ENCODE results near the gene PITPNC1.

The PITPNC1 gene

DNA sequence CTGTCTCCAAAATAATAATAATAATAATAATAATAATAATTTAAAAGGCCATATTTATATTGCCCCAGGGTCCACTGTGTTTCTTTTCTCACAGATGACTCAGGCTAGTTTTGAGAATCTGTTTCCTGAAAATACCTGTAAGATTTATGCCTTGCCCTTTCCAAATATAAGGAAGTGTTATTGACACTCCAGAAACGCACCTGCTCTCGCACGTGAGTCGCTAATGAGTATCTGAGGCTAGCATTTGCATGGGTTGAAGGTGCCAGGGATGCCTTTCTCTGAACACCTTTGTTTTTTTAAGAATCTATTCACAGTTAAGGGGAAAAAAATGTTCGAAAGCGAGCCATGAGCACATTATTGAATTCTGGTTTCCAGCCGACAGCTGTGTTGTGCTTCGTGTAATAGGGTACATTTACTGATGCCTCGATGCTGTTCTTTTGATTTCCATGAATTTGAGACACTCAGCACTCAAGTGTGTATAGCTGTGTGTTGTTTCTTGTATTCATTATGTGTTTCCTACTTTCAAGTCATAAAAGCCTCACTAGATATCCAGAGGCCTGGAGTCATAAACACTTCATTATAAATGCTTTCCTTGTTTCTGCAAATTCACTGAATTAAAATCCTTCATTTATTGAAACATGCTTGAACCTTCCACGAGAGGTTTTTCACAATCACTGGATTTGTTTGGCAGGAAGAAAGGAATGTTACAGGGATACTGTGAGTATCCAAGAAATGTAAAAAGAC is 295.7 kb downstream of the PITPNC1 start:
- DNase-seq, result no peak
- TF ChIP-seq, protein P1, sequence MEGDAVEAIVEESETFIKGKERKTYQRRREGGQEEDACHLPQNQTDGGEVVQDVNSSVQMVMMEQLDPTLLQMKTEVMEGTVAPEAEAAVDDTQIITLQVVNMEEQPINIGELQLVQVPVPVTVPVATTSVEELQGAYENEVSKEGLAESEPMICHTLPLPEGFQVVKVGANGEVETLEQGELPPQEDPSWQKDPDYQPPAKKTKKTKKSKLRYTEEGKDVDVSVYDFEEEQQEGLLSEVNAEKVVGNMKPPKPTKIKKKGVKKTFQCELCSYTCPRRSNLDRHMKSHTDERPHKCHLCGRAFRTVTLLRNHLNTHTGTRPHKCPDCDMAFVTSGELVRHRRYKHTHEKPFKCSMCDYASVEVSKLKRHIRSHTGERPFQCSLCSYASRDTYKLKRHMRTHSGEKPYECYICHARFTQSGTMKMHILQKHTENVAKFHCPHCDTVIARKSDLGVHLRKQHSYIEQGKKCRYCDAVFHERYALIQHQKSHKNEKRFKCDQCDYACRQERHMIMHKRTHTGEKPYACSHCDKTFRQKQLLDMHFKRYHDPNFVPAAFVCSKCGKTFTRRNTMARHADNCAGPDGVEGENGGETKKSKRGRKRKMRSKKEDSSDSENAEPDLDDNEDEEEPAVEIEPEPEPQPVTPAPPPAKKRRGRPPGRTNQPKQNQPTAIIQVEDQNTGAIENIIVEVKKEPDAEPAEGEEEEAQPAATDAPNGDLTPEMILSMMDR (IDR thresholded peaks at IDR 0.05), result no peak
- Histone ChIP-seq H3K4me1 (peaks cover 0 to 9% (median 0%) of the 10 kb centered on the region in 4 donors), H3K27ac (no peak overlapping the region), H3K9me3 (no peaks in the 10 kb centered on the region), H3K36me3 (no peaks in the 10 kb centered on the region), H3K4me3 (no peak overlapping the region), H3K27me3 (no peaks in the 10 kb centered on the region)
- intact Hi-C loops (cut with DNase I; ENCODE audit: low total_unique reads), result no loop called here

DNA sequence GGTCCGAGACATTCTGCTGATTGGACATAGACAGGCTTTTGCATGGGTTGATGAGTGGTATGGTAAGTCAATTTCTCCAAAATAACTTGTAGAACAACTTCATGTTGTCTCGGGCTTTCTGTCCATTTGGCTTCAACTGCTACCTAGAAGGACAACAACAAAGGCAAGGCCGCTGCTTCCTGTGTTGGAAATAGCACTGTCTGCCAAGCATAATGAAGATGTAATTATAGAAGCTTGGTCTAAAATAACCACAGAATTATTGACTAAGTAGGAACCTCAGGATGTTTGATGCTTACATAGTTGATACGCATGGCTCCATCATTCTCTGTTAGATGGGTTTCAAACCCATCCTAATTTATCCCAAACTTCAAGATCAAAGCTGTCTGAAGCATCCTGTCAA is 298.4 kb downstream of the PITPNC1 start:
- H3K27me3 ChIP-seq, result no peaks in the 10 kb centered on the region
- intact Hi-C loops (cut with DNase I; ENCODE audit: low total_unique reads), result no loop called here
- no peak for DNase-seq
- no peak overlapping the region for H3K27ac ChIP-seq
- peaks cover 0 to 9% (median 0%) of the 10 kb centered on the region in 4 donors for H3K4me1 ChIP-seq
- TF ChIP-seq, protein P1 (IDR thresholded peaks at IDR 0.05), result no peak
- no peaks in the 10 kb centered on the region for H3K9me3 ChIP-seq
- no peaks in the 10 kb centered on the region for H3K36me3 ChIP-seq
- H3K4me3 ChIP-seq, result no peak overlapping the region

DNA sequence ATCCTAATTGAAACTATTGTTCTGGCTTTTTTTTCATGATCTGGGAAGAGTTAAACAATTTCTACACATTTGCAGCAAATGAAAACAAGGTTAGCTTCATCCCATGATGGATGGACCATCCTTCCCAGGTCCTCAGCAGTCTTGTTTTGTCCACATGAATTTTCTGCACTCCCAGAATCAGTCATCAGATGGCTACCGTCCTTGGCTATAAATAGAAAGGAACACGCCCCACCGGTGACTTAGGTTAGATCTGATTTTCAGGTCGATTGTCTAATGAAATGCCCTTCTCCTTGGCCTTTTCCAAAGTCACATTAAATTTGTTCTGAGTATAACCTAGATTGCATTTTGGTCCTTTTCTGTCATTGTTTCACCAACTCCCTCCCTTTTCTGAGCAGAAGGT is 299.2 kb downstream of the PITPNC1 start:
- TF ChIP-seq, protein P1 (IDR thresholded peaks at IDR 0.05), result no peak
- DNase-seq, result no peak
- H3K9me3 ChIP-seq, result no peaks in the 10 kb centered on the region
- H3K4me3 ChIP-seq, result no peak overlapping the region
- intact Hi-C loops (cut with DNase I; ENCODE audit: low total_unique reads), result no loop called here
- H3K36me3 ChIP-seq, result no peaks in the 10 kb centered on the region
- H3K27ac ChIP-seq, result no peak overlapping the region
- H3K27me3 ChIP-seq, result no peaks in the 10 kb centered on the region
- H3K4me1 ChIP-seq, result peaks cover 0 to 3% (median 0%) of the 10 kb centered on the region in 4 donors

DNA sequence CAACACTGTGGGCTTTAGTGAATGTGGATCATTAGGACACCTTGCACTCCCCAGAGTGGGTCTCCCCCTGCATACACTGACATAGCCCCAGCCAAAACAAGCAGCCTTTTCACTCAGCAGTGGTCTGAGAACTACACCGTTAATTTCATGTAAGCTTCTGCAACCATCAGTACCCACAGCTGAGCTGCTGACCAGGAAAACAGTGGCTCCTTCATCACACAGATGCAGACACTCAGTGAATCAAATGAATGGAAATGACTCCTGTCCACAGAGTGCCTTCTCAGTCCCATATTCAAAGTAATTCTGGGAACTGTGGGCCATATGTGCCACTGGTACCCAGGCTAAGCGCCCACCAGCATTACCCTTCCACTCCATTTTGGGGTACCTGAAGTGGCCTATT is 301.3 kb downstream of the PITPNC1 start:
- Histone ChIP-seq H3K27ac (no peak overlapping the region), H3K27me3 (no peaks in the 10 kb centered on the region), H3K4me1 (no peaks in the 10 kb centered on the region), H3K9me3 (no peaks in the 10 kb centered on the region), H3K4me3 (no peak overlapping the region), H3K36me3 (no peaks in the 10 kb centered on the region)
- no peak for DNase-seq
- TF ChIP-seq, protein P1 (IDR thresholded peaks at IDR 0.05), result no peak
- intact Hi-C loops (cut with DNase I; ENCODE audit: low total_unique reads), result no loop called here

DNA sequence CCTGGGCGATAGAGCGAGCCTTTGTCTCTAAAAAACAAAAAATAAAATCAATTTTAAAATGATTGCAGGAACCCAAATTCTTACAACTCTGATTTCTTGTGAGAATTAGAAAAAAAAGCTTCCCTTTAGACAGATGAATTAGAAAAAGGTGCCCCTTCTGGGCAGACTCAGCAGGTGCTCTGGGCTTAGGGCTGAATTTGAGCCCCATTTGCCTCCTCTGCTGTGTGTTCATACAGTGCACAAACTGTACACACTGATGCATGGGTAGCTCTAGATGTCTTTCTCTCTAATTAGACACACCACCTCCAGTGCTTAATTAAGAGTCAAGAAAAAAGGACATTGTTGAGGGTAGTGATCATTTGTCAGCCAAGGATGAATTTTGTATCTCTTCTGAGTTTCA is 302.1 kb downstream of the PITPNC1 start:
- no peaks in the 10 kb centered on the region for H3K27me3 ChIP-seq
- H3K36me3 ChIP-seq, result no peaks in the 10 kb centered on the region
- intact Hi-C loops (cut with DNase I; ENCODE audit: low total_unique reads), result no loop called here
- no peak overlapping the region for H3K4me3 ChIP-seq
- no peaks in the 10 kb centered on the region for H3K4me1 ChIP-seq
- DNase-seq, result no peak
- H3K27ac ChIP-seq, result no peak overlapping the region
- TF ChIP-seq, protein P1 (IDR thresholded peaks at IDR 0.05), result no peak
- no peaks in the 10 kb centered on the region for H3K9me3 ChIP-seq
